GM12873 (cell line): Measurements from ENCODE around the gene PABPC4L.

ENCODE experiments used
- CTCF ChIP-seq: IDR thresholded peaks from 2 replicates; pipeline ENCODE4 v1.5.1; 2012; ENCODE audit warnings: low read depth, mild to moderate bottlenecking, moderate library complexity, low read length, control low read depth; ENCODE audit not compliant: insufficient read depth; ENCODE audit errors: missing control alignments

The PABPC4L gene

GRCh38 chr4:134201216-134202161 lies at the start of gene PABPC4L:
TSS of gene PABPC4L (minus strand) at chr4:134201789. CDS start at chr4:134201019, 770 bp downstream.
- TF ChIP-seq CTCF, result no peak

DNA sequence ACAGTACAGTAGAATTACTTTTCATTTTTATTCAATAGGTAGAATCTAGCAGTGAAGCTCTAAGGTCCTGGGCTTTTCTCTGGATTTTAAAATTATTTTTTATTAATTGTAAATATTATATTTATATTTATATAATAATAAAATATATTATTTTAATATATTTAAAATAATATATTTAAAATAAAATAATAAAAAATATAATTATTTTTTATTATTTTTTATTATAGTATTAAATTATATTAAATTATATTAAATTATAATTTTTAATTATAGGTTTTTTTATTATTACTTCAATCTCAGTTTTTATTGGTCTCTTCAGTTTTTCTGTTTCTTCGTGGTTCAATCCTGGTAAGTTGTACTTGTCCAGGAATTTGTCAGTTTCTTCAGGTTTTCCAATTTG lies 49.7 kb upstream of the PABPC4L start:
- TF ChIP-seq CTCF, result no peak

- no peak for TF ChIP-seq CTCF
These were observed 42.4 kb upstream of the PABPC4L start for GRCh38 chr4:134243742-134244713.

GRCh38 chr4:134219043-134219442 lies 17.5 kb upstream of the PABPC4L start:
- no peak for TF ChIP-seq CTCF

DNA sequence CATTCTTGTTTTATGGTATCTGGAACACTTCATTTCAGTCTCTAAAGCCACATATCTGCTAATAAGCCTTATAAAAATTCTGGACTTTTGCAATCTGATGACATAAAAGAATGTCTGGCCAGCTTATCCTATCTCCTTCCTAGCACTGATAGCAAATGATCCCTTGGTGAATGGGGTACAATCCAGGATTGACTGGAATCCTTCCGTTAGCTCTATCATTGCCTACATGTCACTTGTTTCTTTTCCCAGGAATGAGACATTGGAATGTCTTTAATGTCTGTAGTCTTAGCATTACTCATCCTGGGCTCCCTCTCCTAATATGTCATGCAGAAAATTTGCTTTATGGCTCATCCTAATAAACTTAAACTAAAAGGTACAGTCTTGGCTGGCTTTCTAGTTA lies 14.8 kb upstream of the PABPC4L start:
- TF ChIP-seq CTCF, result no peak

DNA sequence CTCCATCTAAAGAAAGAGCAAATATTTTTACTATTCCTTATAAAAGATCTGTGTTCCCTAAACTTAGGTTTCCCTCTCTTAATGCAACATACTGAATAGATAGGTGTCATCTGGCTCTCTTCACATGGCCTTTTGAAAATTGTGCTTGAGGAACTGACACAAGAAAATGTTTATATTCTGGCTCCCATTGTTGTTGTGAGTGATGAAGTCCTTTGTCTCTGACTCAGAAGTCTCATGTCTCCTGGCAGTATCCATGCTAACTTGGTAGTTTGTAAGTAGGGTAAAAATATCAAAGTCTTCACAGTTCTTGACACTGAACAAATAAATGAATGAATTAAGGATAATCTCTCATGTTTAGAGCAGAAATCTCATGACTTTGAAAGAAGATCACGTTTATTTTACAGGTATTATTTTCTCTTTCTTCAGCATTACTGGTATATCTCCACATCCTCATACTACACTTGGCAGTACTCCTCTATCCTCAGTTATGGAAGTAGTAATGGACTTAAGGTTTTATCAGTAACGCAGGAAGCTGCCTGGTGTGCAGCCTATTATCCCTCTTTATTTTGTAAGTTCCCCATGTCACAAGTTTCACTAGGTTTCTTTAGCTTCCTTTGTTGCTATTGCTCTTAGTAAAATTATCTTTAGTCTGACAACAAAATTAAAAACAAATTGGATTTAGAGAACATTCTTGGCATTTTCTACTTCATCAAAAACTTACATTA lies 14.2 kb upstream of the PABPC4L start:
- no peak for TF ChIP-seq CTCF
